Muscle of back (tissue), 11 donors: ENCODE results near the gene OR7C2. TPM values are rescaled to one million over a fixed set of nuclear protein-coding genes. Genes with fewer than 3 reads are reported as not detected.

ENCODE experiments used
- DNase-seq, 3 donors: peaks; one replicate each; pipeline versions ENCODE4 v3.0.0 to v3.0.0-alpha.2; 2013
- polyA plus RNA-seq, 10 donors: library from polyadenylated mRNA; unstranded; fragments of 120-200 nt; gene quantifications; one replicate each; pipeline ENCODE4 v1.2.1, GENCODE V29; 2013; ENCODE audit not compliant: insufficient read length in 10 of 10

OR7C2 gene
- polyA plus RNA-seq, 10 donors, result not detected

DNA sequence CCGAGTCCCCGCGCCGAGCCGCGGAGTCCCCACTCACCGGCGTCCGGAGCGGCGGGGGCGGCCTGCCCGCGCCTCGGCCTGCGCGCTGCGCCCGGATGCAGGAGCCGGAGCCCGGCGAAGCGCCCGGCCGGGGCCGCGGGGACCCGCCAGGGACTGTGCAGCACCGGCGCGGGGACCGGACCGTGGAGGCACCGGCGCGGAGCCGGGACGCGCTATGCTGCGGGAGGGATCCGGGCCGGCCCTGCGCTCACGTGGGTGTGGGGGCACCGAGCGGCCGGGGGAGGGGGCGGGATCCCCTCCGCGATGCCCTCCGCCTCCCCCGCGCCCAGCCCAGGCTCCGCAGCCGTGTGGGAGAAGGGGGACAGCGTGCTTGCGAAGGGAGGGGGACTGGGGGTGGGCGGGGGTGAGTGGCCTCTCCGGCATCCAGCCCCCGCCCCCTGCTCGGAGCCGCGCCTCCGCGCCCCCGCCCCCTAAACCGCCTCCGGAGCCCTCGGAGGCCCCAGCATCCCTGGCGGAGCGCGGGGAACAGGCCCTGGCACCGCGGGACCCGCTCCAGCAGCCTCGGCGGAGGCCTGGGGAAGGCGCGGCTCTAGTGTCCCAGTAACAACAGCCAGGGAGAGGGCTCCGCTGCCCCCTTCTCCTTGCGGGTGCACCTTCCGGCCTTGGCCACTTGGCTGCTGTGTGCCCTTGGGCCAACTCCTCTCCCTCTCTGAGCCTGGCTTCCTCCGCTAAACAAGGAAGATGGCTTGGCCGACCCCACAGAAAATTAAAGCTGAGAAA, 38.4 kb downstream of the OR7C2 start, which contains the start of gene SLC1A6:
TSS of gene SLC1A6 (minus strand) at position 389 of the 780 bp plus-strand sequence. CDS start 6,954 bp downstream, outside the sequence.
- peak in 1 of 3 donors; percentile 27 for DNase-seq

DNA sequence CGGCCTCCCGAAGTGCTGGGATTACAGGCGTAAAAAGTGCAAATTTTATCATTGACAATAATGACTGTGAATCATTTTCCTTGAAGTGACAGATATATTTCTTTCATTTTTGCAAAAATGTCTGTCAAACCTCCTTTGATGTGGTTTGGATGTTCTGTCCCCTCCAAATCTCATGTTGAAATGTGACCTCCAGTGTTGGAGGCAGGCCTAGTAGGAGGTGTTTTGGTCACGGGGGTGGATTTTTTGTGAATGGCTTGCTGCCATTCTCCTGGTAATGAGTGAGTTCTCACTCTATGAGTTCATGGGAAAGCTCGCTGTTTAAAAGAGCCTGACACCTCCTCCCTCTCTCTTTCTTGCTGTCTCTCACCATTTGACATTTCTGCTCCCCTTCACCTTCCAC, 43.8 kb downstream of the OR7C2 start:
- no peak for DNase-seq

Other genes with a start within 250 kb of the OR7C2 start
- 1 to 10 TPM in 3 of 10 donors, under 1 TPM in 7; 0.37 to 1.8 (median 0.65) TPM for gene ADGRE2, start 162.9 kb upstream of the OR7C2 start, polyA plus RNA-seq
- gene OR7A5, start 106.3 kb upstream of the OR7C2 start, polyA plus RNA-seq, result under 1 TPM in 3 of 10 donors, not detected in 7; 0.05 to 0.30 (median 0.09) TPM
- under 1 TPM; 0.08 to 0.63 (median 0.21) TPM for gene OR7C1, start 106.3 kb upstream of the OR7C2 start, polyA plus RNA-seq
- gene OR7A10, start 92.6 kb upstream of the OR7C2 start, polyA plus RNA-seq, result not detected
- under 1 TPM in 3 of 10 donors, not detected in 7; 0.04 to 0.07 (median 0.07) TPM for gene OR7A17, start 55.4 kb upstream of the OR7C2 start, polyA plus RNA-seq
- 1 to 10 TPM in 2 of 10 donors, under 1 TPM in 8; 0.12 to 6.1 (median 0.32) TPM for gene SLC1A6, start 38.4 kb downstream of the OR7C2 start, polyA plus RNA-seq
- gene CASP14, start 108.0 kb downstream of the OR7C2 start, polyA plus RNA-seq, result 1 to 10 TPM in 1 of 10 donors, under 1 TPM in 1, not detected in 8; 0.29 to 4.5 TPM
- gene OR1I1, start 140.7 kb downstream of the OR7C2 start, polyA plus RNA-seq, result under 1 TPM in 7 of 10 donors, not detected in 3; 0.04 to 0.08 (median 0.06) TPM
- gene SYDE1, start 165.9 kb downstream of the OR7C2 start, polyA plus RNA-seq, result 10 to 100 TPM; 11.9 to 27.3 (median 15.2) TPM